H54 (cell line): ENCODE data around the gene CDK11A.

Experiments used
- DNase-seq: peaks from one replicate; pipeline ENCODE4 v3.0.0; 2011; ENCODE audit warnings: low spot score, mixed read lengths; ENCODE audit not compliant: insufficient read length
- FAIRE-seq: peaks from 3 replicates; lab custom pipeline; 2011; peaks lifted over from hg19 to GRCh38; lab: Jason Lieb, UNC
- POLR2A ChIP-seq: IDR thresholded peaks from 2 replicates; pipeline ENCODE4 v1.6.1; 2011; ENCODE audit warnings: low read depth, mild to moderate bottlenecking, low read length

Gene CDK11A

DNA sequence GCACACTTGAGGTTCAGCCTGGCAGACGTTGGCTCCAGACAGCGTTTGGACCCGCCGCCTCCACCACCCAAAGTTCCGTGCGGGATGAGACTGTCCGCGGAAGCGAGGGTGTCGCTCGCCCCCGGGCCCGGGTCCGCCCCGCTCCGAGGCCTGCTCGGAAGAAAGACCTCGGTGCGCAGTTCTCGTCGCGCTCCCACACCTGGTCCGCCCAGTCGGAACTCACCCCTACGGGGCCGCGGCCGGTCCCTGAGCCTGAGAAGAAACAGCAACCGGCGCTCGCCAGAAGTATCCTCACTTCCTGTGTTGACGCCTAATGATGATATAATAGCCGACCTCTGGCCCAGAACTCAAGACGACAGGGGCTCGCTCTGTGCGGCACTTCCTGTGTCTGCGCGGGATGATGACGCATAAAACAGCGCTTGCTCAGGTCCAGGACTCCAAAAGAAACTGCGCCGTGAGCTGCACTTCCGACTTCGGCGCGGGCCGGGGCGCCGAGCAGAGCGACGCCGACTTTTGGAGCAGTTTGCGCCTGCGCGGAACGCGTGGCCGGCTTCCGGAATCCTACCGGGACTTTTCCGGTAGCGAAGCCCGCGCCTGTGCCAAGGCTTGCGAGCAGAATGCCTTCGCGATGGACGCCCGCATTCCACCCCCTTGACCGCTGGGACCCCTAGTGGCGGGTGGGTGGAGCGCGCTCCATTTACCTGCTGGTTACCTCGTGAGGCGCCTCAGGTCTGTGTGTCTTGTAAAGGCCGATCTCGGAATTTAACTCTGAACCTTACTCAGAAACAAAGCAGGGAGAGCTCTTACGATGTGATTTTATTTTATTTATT, at the start of gene CDK11A:
TSS of gene CDK11A (minus strand) at position 323 of the 830 bp plus-strand sequence. CDS start 1,539 bp downstream, outside the sequence.
- FAIRE-seq: peak; percentile 78

GRCh38 chr1:1773874-1774273, 49.7 kb upstream of the CDK11A start:
- no peak for DNase-seq
- no peak for TF ChIP-seq POLR2A
- FAIRE-seq: no peak

More for the DNA sequence above, at the start of gene CDK11A:
- peak; percentile 71 for DNase-seq

DNA sequence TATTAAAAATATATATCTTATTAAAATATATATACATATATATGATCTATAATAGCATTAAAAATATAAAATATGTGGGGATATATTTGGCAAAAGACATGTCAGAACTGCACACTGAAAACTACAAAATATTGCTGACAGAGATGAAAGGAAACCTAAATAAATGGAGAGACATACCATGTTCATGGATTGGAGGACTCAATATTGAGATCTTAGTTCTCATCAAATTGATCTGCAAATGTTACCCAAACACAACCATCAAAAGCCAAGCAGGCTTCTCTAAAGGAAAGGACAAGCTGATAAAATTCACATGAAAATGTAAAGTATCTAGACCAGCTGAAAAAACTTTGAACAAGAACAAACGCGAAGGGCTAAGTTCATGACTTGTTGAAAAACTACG, 46.9 kb upstream of the CDK11A start:
- no peak for DNase-seq
- FAIRE-seq: no peak
- no peak for TF ChIP-seq POLR2A

- DNase-seq (no peak), FAIRE-seq (no peak)
- no peak for TF ChIP-seq POLR2A
Observed at GRCh38 chr1:1770102-1770501, 45.9 kb upstream of the CDK11A start.

- TF ChIP-seq POLR2A: no peak
- no peak for DNase-seq
- no peak for FAIRE-seq
Observed at GRCh38 chr1:1768249-1768992, 44.3 kb upstream of the CDK11A start.

DNA sequence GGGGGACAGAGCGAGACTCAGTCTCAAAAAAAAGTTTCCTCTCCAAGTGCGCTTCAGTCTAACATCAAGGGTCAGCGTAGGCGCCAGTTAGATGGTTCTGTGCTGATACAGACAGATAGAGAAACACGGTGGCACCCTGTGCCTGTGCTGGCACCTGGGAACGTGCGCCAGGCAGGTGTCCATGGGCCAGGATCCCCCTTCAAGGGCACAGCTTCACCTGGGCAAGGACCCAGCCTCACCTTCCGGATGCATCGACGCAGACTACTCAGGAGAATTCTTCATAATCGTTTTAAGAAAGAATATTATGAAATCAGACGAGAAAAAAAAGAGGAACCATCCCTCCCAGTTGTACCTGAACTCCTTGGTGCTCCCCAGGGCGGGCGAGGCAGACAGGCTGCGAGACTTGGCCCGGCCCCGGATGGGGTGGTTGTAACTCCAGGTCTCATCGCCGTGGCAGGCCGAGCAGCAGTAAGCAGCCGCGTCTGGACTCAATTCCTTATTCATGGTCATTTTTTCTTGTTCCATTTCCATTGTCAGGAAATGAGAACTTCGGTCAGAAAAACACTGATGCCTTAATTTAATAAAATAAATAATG, 40.8 kb upstream of the CDK11A start:
- DNase-seq (no peak), FAIRE-seq (no peak)
- TF ChIP-seq POLR2A: no peak

- FAIRE-seq (no peak), DNase-seq (no peak)
- TF ChIP-seq POLR2A: no peak
Observed at GRCh38 chr1:1763657-1764621, 39.8 kb upstream of the CDK11A start.

- FAIRE-seq (no peak), DNase-seq (no peak)
- TF ChIP-seq POLR2A: no peak
Observed at GRCh38 chr1:1761504-1762376, 37.6 kb upstream of the CDK11A start.

- TF ChIP-seq POLR2A: no peak
- no peak for DNase-seq
- FAIRE-seq: no peak
Observed at GRCh38 chr1:1760715-1761114, 36.6 kb upstream of the CDK11A start.

DNA sequence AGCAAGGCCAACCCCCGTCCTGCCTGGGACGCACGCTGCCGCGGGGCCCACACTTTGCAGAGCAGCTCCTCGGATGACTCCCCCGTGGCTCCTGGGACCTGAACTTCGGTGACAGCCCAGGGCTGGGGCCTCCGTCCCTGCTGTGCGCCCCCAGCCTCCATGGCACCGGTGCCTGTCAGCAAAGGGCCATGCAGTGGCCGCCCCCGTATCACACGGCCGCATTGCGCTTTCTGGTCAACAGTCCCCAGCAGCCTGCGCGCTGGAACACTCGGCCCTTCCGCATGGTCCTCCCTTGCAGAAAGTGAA, 36.1 kb upstream of the CDK11A start:
- DNase-seq: no peak
- no peak for FAIRE-seq
- TF ChIP-seq POLR2A: no peak

DNA sequence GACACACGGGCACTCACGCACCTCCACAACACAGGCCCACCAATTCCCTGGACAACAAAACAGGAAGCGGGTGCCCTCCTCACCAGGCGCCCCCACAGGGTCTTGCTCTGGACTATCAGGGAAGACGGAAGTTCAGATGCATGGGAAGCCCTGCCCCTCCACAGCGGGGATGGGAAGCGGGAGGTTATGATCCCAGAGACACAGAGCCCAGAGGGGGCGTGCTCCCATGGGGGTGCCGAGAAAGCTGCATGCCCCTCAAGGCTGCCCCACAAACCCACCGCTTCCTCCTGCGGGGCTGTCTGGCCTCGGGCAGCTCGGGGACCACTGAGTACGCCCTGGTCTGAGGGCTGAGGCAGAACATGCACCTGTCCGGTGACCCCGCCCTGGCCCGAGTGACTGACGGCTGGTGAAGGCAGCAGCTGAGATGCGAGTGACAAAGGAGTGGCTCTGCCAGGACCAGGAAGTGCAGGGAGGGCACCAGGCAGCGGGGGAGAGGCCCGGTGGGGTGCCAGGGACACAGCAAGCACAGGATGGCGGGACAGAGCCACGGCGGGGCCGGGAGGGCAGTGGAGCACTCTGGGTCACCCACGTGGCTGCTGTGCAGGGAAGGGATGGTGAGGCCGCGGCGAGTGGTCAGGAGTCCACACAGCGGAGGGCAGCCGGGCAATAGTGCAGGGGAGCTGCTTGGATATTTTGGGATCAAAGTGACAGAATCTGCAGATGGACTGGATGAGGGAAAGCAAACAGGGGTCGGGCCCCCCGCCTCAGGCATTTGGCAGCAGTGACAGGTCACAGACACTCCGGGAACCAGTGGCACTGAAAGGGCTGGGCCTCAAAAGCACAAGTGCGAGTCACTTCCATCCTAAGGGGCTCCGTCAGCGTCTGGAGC, 35.5 kb upstream of the CDK11A start:
- no peak for TF ChIP-seq POLR2A
- DNase-seq (no peak), FAIRE-seq (no peak)
